Panc1 (cell line): Measurements from ENCODE around the gene PDZD8. TPM values are rescaled to one million over a fixed set of nuclear protein-coding genes. Genes with fewer than 3 reads are reported as not detected.

Source experiments
- ATAC-seq: fragments of 200-7000 bp; cut with Tn5 transposase; 2 replicates; pipeline ENCODE4 v1.9.1; 2020; ENCODE audit warnings: mild to moderate bottlenecking, moderate library complexity
- BruUV-seq: library from RNA; stranded (reverse); fragments of 400-500 nt; replicated peaks from 2 replicates; lab custom pipeline; 2021; lab: Mats Ljungman, UMichigan
- CTCF ChIA-PET: fragments of 300-600 bp; sonication (Branson Sonifier 250); formaldehyde crosslinking; loops from one replicate; lab custom pipeline; 2022; ENCODE audit warnings: antibody characterized with exemption; lab: Charles Lee
- POLR2A ChIA-PET: fragments of 300-600 bp; sonication (Branson Sonifier 250); formaldehyde crosslinking; loops from one replicate; lab custom pipeline; 2022; ENCODE audit warnings: antibody characterized with exemption; lab: Charles Lee
- DNase-seq: peaks from one replicate; pipeline ENCODE4 v3.0.0-alpha.2; 2010; ENCODE audit warnings: low read depth, low spot score
- H3K27ac ChIP-seq: 2 replicates; pipeline ENCODE4 v1.5.1; 2011; ENCODE audit warnings: mild to moderate bottlenecking, low read length, inconsistent platforms
- H3K27me3 ChIP-seq: fragments of 200-500 bp; sonication (Bioruptor generic); 2 replicates; pipeline ENCODE4 v1.6.0; 2014; ENCODE audit warnings: low read length, inconsistent platforms; ENCODE audit not compliant: control insufficient read depth, insufficient read depth
- H3K36me3 ChIP-seq: fragments of 200-500 bp; sonication (Bioruptor generic); 2 replicates; pipeline ENCODE4 v1.5.1; 2014; ENCODE audit warnings: inconsistent platforms, mild to moderate bottlenecking, low read length, moderate library complexity; ENCODE audit not compliant: control insufficient read depth, insufficient read depth
- H3K4me1 ChIP-seq: 2 replicates; pipeline ENCODE4 v1.5.1; 2011; ENCODE audit warnings: inconsistent platforms, mild to moderate bottlenecking, low read length, moderate library complexity; ENCODE audit not compliant: control insufficient read depth, insufficient read depth
- H3K4me3 ChIP-seq, 2 experiments: 2 replicates each; pipeline ENCODE4 v1.5.1; 2011 to 2012; ENCODE audit warnings: low read depth in 2 of 2, low read length in 2 of 2, mild to moderate bottlenecking in 2 of 2, inconsistent platforms in 1 of 2, moderate library complexity in 1 of 2
- H3K9me3 ChIP-seq: fragments of 200-500 bp; sonication (Bioruptor generic); 2 replicates; pipeline ENCODE4 v1.5.1; 2014; ENCODE audit warnings: low read depth, mild to moderate bottlenecking, inconsistent platforms, low read length, moderate library complexity; ENCODE audit not compliant: control insufficient read depth, insufficient read depth
- CTCF ChIP-seq: fragments of 450-650 bp; IDR thresholded peaks from 2 replicates; pipeline ENCODE4 v1.5.1; 2017; ENCODE audit warnings: mild to moderate bottlenecking
- POLR2AphosphoS5 ChIP-seq: IDR thresholded peaks from 2 replicates; pipeline ENCODE4 v1.6.1; 2012; ENCODE audit warnings: mild to moderate bottlenecking, low read depth, low read length, moderate library complexity
- REST ChIP-seq, 2 experiments: IDR thresholded peaks; 2 replicates each; pipeline ENCODE4 v1.6.1; 2011 to 2012; ENCODE audit warnings: low read depth in 2 of 2, control low read depth in 1 of 2, low read length in 1 of 2, mild to moderate bottlenecking in 1 of 2, moderate library complexity in 1 of 2; ENCODE audit not compliant: insufficient read depth in 1 of 2
- SIN3A ChIP-seq: IDR thresholded peaks from 2 replicates; pipeline ENCODE4 v1.6.1; 2012; ENCODE audit warnings: low read depth, mild to moderate bottlenecking, low read length, moderate library complexity, borderline replicate concordance; ENCODE audit not compliant: insufficient read depth
- TCF7L2 ChIP-seq: IDR thresholded peaks from 2 replicates; pipeline ENCODE4 v1.6.1; 2011; ENCODE audit warnings: mild to moderate bottlenecking, low read depth, low read length, inconsistent platforms
- in situ Hi-C: cut with HindIII; loops from 2 replicates; pipeline ENCODE4 v1.10.0; 2016; ENCODE audit warnings: low sequenced_read_pairs, low pct_unique_long_range_greater_than_20kb
- intact Hi-C: fragments of 100-400 bp; cut with micrococcal nuclease; formaldehyde crosslinking; loops from one replicate; pipeline ENCODE4 v1.10.0; 2022; ENCODE audit not compliant: unreplicated experiment
- total RNA-seq: library from RNA; stranded (reverse); gene quantifications from one replicate; pipeline ENCODE4 v1.2.1, GENCODE V29; 2021; ENCODE audit not compliant: unreplicated experiment

PDZD8 gene
- total RNA-seq, 1 experiment from 2014 or later, result 44.7 TPM

- Histone ChIP-seq H3K36me3 (peaks cover 9% of the 10 kb centered on the region), H3K4me3 (no peak overlapping the region), H3K4me1 (no peaks in the 10 kb centered on the region), H3K9me3 (no peaks in the 10 kb centered on the region), H3K27me3 (no peaks in the 10 kb centered on the region), H3K27ac (no peak overlapping the region)
- intact Hi-C loops (no loop called here), in situ Hi-C loops (no loop called here)
- POLR2A ChIA-PET, result no interaction called here
- DNase-seq (no peak), ATAC-seq (no peak)
- CTCF ChIA-PET, result no interaction called here
- TF ChIP-seq SIN3A, result no peak
- TF ChIP-seq CTCF, result no peak
- TF ChIP-seq REST (IDR thresholded peaks at IDR 0.05; ENCODE audit: insufficient read depth in 1 of 2, low read depth in 2 of 2, low read length in 1 of 2), result no peak
- no peak for TF ChIP-seq TCF7L2
- TF ChIP-seq POLR2AphosphoS5, result no peak
- no TSS peak for BruUV-seq
Observed at GRCh38 chr10:117284716-117285494, 90.3 kb downstream of the PDZD8 start.

- DNase-seq (no peak), ATAC-seq (no peak)
- BruUV-seq, result no TSS peak
- in situ Hi-C loops (no loop called here), intact Hi-C loops (no loop called here)
- H3K9me3 ChIP-seq, result no peaks in the 10 kb centered on the region
- no peaks in the 10 kb centered on the region for H3K4me1 ChIP-seq
- POLR2A ChIA-PET, result no interaction called here
- no peak for TF ChIP-seq CTCF
- TF ChIP-seq POLR2AphosphoS5, result no peak
- no peak for TF ChIP-seq SIN3A
- TF ChIP-seq TCF7L2, result no peak
- H3K36me3 ChIP-seq, result no peaks in the 10 kb centered on the region; the same call in 1 of the 2 replicates
- CTCF ChIA-PET, result no interaction called here
- H3K4me3 ChIP-seq, result no peak overlapping the region
- no peak overlapping the region for H3K27ac ChIP-seq
- no peaks in the 10 kb centered on the region for H3K27me3 ChIP-seq
Observed at GRCh38 chr10:117277675-117278074, 97.6 kb downstream of the PDZD8 start.
